ENCODE data around the gene ANKRD23.
"Not testable (repeated sequence)": the region's sequence is repeated elsewhere in the genome, so short reads cannot be mapped to it uniquely, and the experiment has no call there.

ANKRD23 gene

GRCh38 chr2:96809951-96810782 lies 33.7 kb downstream of the ANKRD23 start:
- Histone ChIP-seq H3K4me1 (ENCODE audit: control insufficient read depth, insufficient read depth, low read length, poor library complexity, severe bottlenecking) (peaks cover 12% of the 10 kb centered on the region), H3K9me3 (ENCODE audit: control insufficient read depth, low read length) (no peaks in the 10 kb centered on the region), H3K27me3 (replicated peaks; ENCODE audit: control insufficient read depth, insufficient read depth, low read length, poor library complexity, severe bottlenecking) (no peaks in the 10 kb centered on the region), H3K4me3 (ENCODE audit: insufficient read depth, low read depth, low read length, poor library complexity, severe bottlenecking) (no peak overlapping the region), H3K36me3 (ENCODE audit: control insufficient read depth, insufficient read depth, low read length) (peaks cover 9% of the 10 kb centered on the region), H3K27ac (ENCODE audit: insufficient read depth, low read length, poor library complexity, severe bottlenecking) (no peak overlapping the region)
- DNase-seq: no peak

- H3K4me3 ChIP-seq (ENCODE audit: insufficient read depth, low read depth, low read length, poor library complexity, severe bottlenecking): no peak overlapping the region
- H3K27me3 ChIP-seq (replicated peaks; ENCODE audit: control insufficient read depth, insufficient read depth, low read length, poor library complexity, severe bottlenecking): no peaks in the 10 kb centered on the region
- peaks cover 9% of the 10 kb centered on the region for H3K36me3 ChIP-seq (ENCODE audit: control insufficient read depth, insufficient read depth, low read length)
- H3K4me1 ChIP-seq (ENCODE audit: control insufficient read depth, insufficient read depth, low read length, poor library complexity, severe bottlenecking): peaks cover 12% of the 10 kb centered on the region
- H3K9me3 ChIP-seq (ENCODE audit: control insufficient read depth, low read length): no peaks in the 10 kb centered on the region
- DNase-seq: no peak
- no peak overlapping the region for H3K27ac ChIP-seq (ENCODE audit: insufficient read depth, low read length, poor library complexity, severe bottlenecking)
These were observed 34.5 kb downstream of the ANKRD23 start for GRCh38 chr2:96809216-96809882.

- peaks cover 9% of the 10 kb centered on the region for H3K36me3 ChIP-seq (ENCODE audit: control insufficient read depth, insufficient read depth, low read length)
- DNase-seq: no peak
- H3K27ac ChIP-seq (ENCODE audit: insufficient read depth, low read length, poor library complexity, severe bottlenecking): no peak overlapping the region
- peaks cover 12% of the 10 kb centered on the region for H3K4me1 ChIP-seq (ENCODE audit: control insufficient read depth, insufficient read depth, low read length, poor library complexity, severe bottlenecking)
- H3K27me3 ChIP-seq (replicated peaks; ENCODE audit: control insufficient read depth, insufficient read depth, low read length, poor library complexity, severe bottlenecking): no peaks in the 10 kb centered on the region
- no peaks in the 10 kb centered on the region for H3K9me3 ChIP-seq (ENCODE audit: control insufficient read depth, low read length)
- no peak overlapping the region for H3K4me3 ChIP-seq (ENCODE audit: insufficient read depth, low read depth, low read length, poor library complexity, severe bottlenecking)
These were observed 35.5 kb downstream of the ANKRD23 start for GRCh38 chr2:96808176-96808837.

- Histone ChIP-seq H3K4me3 (ENCODE audit: insufficient read depth, low read depth, low read length, poor library complexity, severe bottlenecking) (peak overlapping the region; percentile 19), H3K27me3 (replicated peaks; ENCODE audit: control insufficient read depth, insufficient read depth, low read length, poor library complexity, severe bottlenecking) (no peaks in the 10 kb centered on the region), H3K9me3 (ENCODE audit: control insufficient read depth, low read length) (no peaks in the 10 kb centered on the region), H3K4me1 (ENCODE audit: control insufficient read depth, insufficient read depth, low read length, poor library complexity, severe bottlenecking) (peaks cover 15% of the 10 kb centered on the region), H3K36me3 (ENCODE audit: control insufficient read depth, insufficient read depth, low read length) (peaks cover 9% of the 10 kb centered on the region), H3K27ac (ENCODE audit: insufficient read depth, low read length, poor library complexity, severe bottlenecking) (peak overlapping the region; percentile 47)
- DNase-seq: no peak
These were observed 36.7 kb downstream of the ANKRD23 start for GRCh38 chr2:96807127-96807471.

GRCh38 chr2:96806468-96807126 lies 37.2 kb downstream of the ANKRD23 start:
- Histone ChIP-seq H3K27me3 (replicated peaks; ENCODE audit: control insufficient read depth, insufficient read depth, low read length, poor library complexity, severe bottlenecking) (no peaks in the 10 kb centered on the region), H3K36me3 (ENCODE audit: control insufficient read depth, insufficient read depth, low read length) (peaks cover 9% of the 10 kb centered on the region), H3K9me3 (ENCODE audit: control insufficient read depth, low read length) (no peaks in the 10 kb centered on the region), H3K4me1 (ENCODE audit: control insufficient read depth, insufficient read depth, low read length, poor library complexity, severe bottlenecking) (peaks cover 19% of the 10 kb centered on the region), H3K4me3 (ENCODE audit: insufficient read depth, low read depth, low read length, poor library complexity, severe bottlenecking) (peak overlapping the region; percentile 19), H3K27ac (ENCODE audit: insufficient read depth, low read length, poor library complexity, severe bottlenecking) (peak overlapping the region; percentile 47)
- peak in 2 of 3 donors; percentile 18 to 27 for DNase-seq

GRCh38 chr2:96805946-96806345 lies 37.9 kb downstream of the ANKRD23 start:
- H3K4me1 ChIP-seq (ENCODE audit: control insufficient read depth, insufficient read depth, low read length, poor library complexity, severe bottlenecking): peaks cover 25% of the 10 kb centered on the region
- H3K4me3 ChIP-seq (ENCODE audit: insufficient read depth, low read depth, low read length, poor library complexity, severe bottlenecking); H3K9me3 ChIP-seq (ENCODE audit: control insufficient read depth, low read length); DNase-seq; H3K36me3 ChIP-seq (ENCODE audit: control insufficient read depth, insufficient read depth, low read length); H3K27me3 ChIP-seq (replicated peaks; ENCODE audit: control insufficient read depth, insufficient read depth, low read length, poor library complexity, severe bottlenecking); H3K27ac ChIP-seq (ENCODE audit: insufficient read depth, low read length, poor library complexity, severe bottlenecking): not testable (repeated sequence)

- no peak overlapping the region for H3K4me3 ChIP-seq (ENCODE audit: insufficient read depth, low read depth, low read length, poor library complexity, severe bottlenecking)
- H3K27me3 ChIP-seq (replicated peaks; ENCODE audit: control insufficient read depth, insufficient read depth, low read length, poor library complexity, severe bottlenecking): no peaks in the 10 kb centered on the region
- peaks cover 27% of the 10 kb centered on the region for H3K4me1 ChIP-seq (ENCODE audit: control insufficient read depth, insufficient read depth, low read length, poor library complexity, severe bottlenecking)
- no peak overlapping the region for H3K27ac ChIP-seq (ENCODE audit: insufficient read depth, low read length, poor library complexity, severe bottlenecking)
- H3K9me3 ChIP-seq (ENCODE audit: control insufficient read depth, low read length): no peaks in the 10 kb centered on the region
- H3K36me3 ChIP-seq (ENCODE audit: control insufficient read depth, insufficient read depth, low read length): peaks cover 4% of the 10 kb centered on the region
- no peak for DNase-seq
These were observed 38.8 kb downstream of the ANKRD23 start for GRCh38 chr2:96804986-96805385.

GRCh38 chr2:96802721-96803120 lies 41.1 kb downstream of the ANKRD23 start:
- H3K4me3 ChIP-seq (ENCODE audit: insufficient read depth, low read depth, low read length, poor library complexity, severe bottlenecking): no peak overlapping the region
- H3K27me3 ChIP-seq (replicated peaks; ENCODE audit: control insufficient read depth, insufficient read depth, low read length, poor library complexity, severe bottlenecking): no peaks in the 10 kb centered on the region
- DNase-seq: no peak
- peaks cover 25% of the 10 kb centered on the region for H3K4me1 ChIP-seq (ENCODE audit: control insufficient read depth, insufficient read depth, low read length, poor library complexity, severe bottlenecking)
- H3K27ac ChIP-seq (ENCODE audit: insufficient read depth, low read length, poor library complexity, severe bottlenecking): no peak overlapping the region
- H3K36me3 ChIP-seq (ENCODE audit: control insufficient read depth, insufficient read depth, low read length): peaks cover 6% of the 10 kb centered on the region
- H3K9me3 ChIP-seq (ENCODE audit: control insufficient read depth, low read length): no peaks in the 10 kb centered on the region

GRCh38 chr2:96801786-96802595 lies 41.8 kb downstream of the ANKRD23 start:
- no peaks in the 10 kb centered on the region for H3K27me3 ChIP-seq (replicated peaks; ENCODE audit: control insufficient read depth, insufficient read depth, low read length, poor library complexity, severe bottlenecking)
- H3K4me1 ChIP-seq (ENCODE audit: control insufficient read depth, insufficient read depth, low read length, poor library complexity, severe bottlenecking): peaks cover 19% of the 10 kb centered on the region
- H3K27ac ChIP-seq (ENCODE audit: insufficient read depth, low read length, poor library complexity, severe bottlenecking): no peak overlapping the region
- no peak for DNase-seq
- H3K36me3 ChIP-seq (ENCODE audit: control insufficient read depth, insufficient read depth, low read length): peaks cover 6% of the 10 kb centered on the region
- no peaks in the 10 kb centered on the region for H3K9me3 ChIP-seq (ENCODE audit: control insufficient read depth, low read length)
- no peak overlapping the region for H3K4me3 ChIP-seq (ENCODE audit: insufficient read depth, low read depth, low read length, poor library complexity, severe bottlenecking)
